GM18858 (cell line): Measurements from ENCODE around the gene LAD1.

Source experiments
- ATAC-seq: cut with Tn5 transposase; IDR thresholded peaks from one replicate; pipeline ENCODE4 v1.9.1; 2021; ENCODE audit not compliant: unreplicated experiment

Gene LAD1

GRCh38 chr1:201364808-201365105, 34.4 kb downstream of the LAD1 start:
- no peak for ATAC-seq

- ATAC-seq, result no peak
Measured at GRCh38 chr1:201363467-201363866, 35.7 kb downstream of the LAD1 start.

GRCh38 chr1:201362906-201363305, 36.2 kb downstream of the LAD1 start:
- ATAC-seq, result no peak

- no peak for ATAC-seq
Measured at GRCh38 chr1:201361652-201362504, 37.2 kb downstream of the LAD1 start.

GRCh38 chr1:201360901-201361651, 38.0 kb downstream of the LAD1 start:
- no peak for ATAC-seq

- no peak for ATAC-seq
Measured at GRCh38 chr1:201360486-201360885, 38.6 kb downstream of the LAD1 start.

GRCh38 chr1:201359873-201360210, 39.3 kb downstream of the LAD1 start:
- ATAC-seq, result no peak

GRCh38 chr1:201359031-201359872, 39.9 kb downstream of the LAD1 start:
- ATAC-seq, result no peak

- no peak for ATAC-seq
Measured at GRCh38 chr1:201358596-201358995, 40.5 kb downstream of the LAD1 start.

- no peak for ATAC-seq
Measured at GRCh38 chr1:201357636-201358348, 41.3 kb downstream of the LAD1 start.

- no peak for ATAC-seq
Measured at GRCh38 chr1:201357211-201357610, 41.9 kb downstream of the LAD1 start.

GRCh38 chr1:201356701-201357100, 42.4 kb downstream of the LAD1 start:
- ATAC-seq, result no peak

GRCh38 chr1:201356236-201356635, 42.9 kb downstream of the LAD1 start:
- ATAC-seq, result no peak

- no peak for ATAC-seq
Measured at GRCh38 chr1:201355471-201355870, 43.7 kb downstream of the LAD1 start.

- no peak for ATAC-seq
Measured at GRCh38 chr1:201354901-201355295, 44.2 kb downstream of the LAD1 start.

- ATAC-seq, result no peak
Measured at GRCh38 chr1:201354151-201354900, 44.8 kb downstream of the LAD1 start.

- no peak for ATAC-seq
Measured at GRCh38 chr1:201353186-201353940, 45.8 kb downstream of the LAD1 start.

GRCh38 chr1:201351617-201352016, 47.5 kb downstream of the LAD1 start:
- no peak for ATAC-seq

- no peak for ATAC-seq
Measured at GRCh38 chr1:201350884-201351283, 48.2 kb downstream of the LAD1 start.

GRCh38 chr1:201350361-201350725, 48.8 kb downstream of the LAD1 start:
- no peak for ATAC-seq
